C4-2B (cell line): Measurements from ENCODE around the gene DCAF6.
"Not testable (repeated sequence)": the region's sequence is repeated elsewhere in the genome, so short reads cannot be mapped to it uniquely, and the experiment has no call there.

Source experiments
- ZFX ChIP-seq: fragments of 450-650 bp; IDR thresholded peaks from 2 replicates; pipeline ENCODE4 v1.6.1; 2017
- TF ChIP-seq, protein P1 (sequence below): fragments of 450-650 bp; conservative IDR thresholded peaks from 2 replicates; pipeline ENCODE4 v1.5.1; 2017; ENCODE audit warnings: mild to moderate bottlenecking

DNA sequence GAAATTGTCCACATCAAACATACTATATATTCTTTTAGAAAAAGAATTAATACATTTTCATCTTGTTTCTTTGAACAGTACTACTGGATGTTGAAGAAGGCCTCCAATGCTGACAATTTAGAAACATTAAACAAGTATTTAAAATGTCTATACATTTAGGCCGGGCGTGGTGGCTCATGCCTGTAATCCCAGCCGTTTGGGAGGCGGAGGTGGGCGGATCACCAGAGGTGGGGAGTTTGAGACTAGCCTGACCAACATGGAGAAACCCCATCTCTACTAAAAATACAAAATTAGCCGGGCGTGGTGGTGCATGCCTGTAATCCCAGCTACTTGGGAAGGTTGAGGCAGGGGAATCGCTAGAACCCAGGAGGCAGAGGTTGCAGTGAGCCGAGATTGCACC, 7.6 kb upstream of the DCAF6 start:
- TF ChIP-seq, protein P1, sequence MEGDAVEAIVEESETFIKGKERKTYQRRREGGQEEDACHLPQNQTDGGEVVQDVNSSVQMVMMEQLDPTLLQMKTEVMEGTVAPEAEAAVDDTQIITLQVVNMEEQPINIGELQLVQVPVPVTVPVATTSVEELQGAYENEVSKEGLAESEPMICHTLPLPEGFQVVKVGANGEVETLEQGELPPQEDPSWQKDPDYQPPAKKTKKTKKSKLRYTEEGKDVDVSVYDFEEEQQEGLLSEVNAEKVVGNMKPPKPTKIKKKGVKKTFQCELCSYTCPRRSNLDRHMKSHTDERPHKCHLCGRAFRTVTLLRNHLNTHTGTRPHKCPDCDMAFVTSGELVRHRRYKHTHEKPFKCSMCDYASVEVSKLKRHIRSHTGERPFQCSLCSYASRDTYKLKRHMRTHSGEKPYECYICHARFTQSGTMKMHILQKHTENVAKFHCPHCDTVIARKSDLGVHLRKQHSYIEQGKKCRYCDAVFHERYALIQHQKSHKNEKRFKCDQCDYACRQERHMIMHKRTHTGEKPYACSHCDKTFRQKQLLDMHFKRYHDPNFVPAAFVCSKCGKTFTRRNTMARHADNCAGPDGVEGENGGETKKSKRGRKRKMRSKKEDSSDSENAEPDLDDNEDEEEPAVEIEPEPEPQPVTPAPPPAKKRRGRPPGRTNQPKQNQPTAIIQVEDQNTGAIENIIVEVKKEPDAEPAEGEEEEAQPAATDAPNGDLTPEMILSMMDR = not testable (repeated sequence)
- not testable (repeated sequence) for TF ChIP-seq ZFX
